ENCODE data around the gene ICOS. TPM values are rescaled to one million over a fixed set of nuclear protein-coding genes. Genes with fewer than 3 reads are reported as not detected.

Gene ICOS
- total RNA-seq, 4 donors from 2014 or later = 0.41 to 1.3 (median 0.60) TPM; not detected in 1

GRCh38 chr2:203971251-203971650 lies 34.7 kb downstream of the ICOS start:
- H3K4me3 ChIP-seq = no peak overlapping the region
- intact Hi-C loops (cut with DNase I; ENCODE audit: low total_unique reads) (no loop called here), in situ Hi-C loops (cut with MboI; ENCODE audit: low pct_ligation_motif_present in 1 of 4, low pct_unique_long_range_greater_than_20kb in 1 of 4, low sequenced_read_pairs in 3 of 4) (no loop called here)
- TF ChIP-seq CTCF (IDR thresholded peaks at IDR 0.05) (no peak), POLR2A (IDR thresholded peaks at IDR 0.05) (no peak), EP300 (IDR thresholded peaks at IDR 0.05; ENCODE audit: low read depth) (no peak), POLR2AphosphoS5 (IDR thresholded peaks at IDR 0.05) (no peak)
- no peak overlapping the region for H3K27ac ChIP-seq
- H3K36me3 ChIP-seq = no peaks in the 10 kb centered on the region
- no peaks in the 10 kb centered on the region for H3K27me3 ChIP-seq
- H3K4me1 ChIP-seq = no peaks in the 10 kb centered on the region
- DNase-seq = no peak
- WGBS, 2 donors (ENCODE audit: low coverage in 1 of 2) = 58 to 67% methylated on average over 3 to 5 of the region's 5 CpGs
- no peaks in the 10 kb centered on the region for H3K9me3 ChIP-seq

GRCh38 chr2:203972066-203972465 lies 35.5 kb downstream of the ICOS start:
- Histone ChIP-seq H3K9me3 (no peaks in the 10 kb centered on the region), H3K27me3 (no peaks in the 10 kb centered on the region), H3K4me1 (no peaks in the 10 kb centered on the region), H3K36me3 (no peaks in the 10 kb centered on the region), H3K27ac (no peak overlapping the region), H3K4me3 (no peak overlapping the region)
- intact Hi-C loops (cut with DNase I; ENCODE audit: low total_unique reads) = no loop called here
- no peak for DNase-seq
- in situ Hi-C loops (cut with MboI; ENCODE audit: low pct_ligation_motif_present in 1 of 4, low pct_unique_long_range_greater_than_20kb in 1 of 4, low sequenced_read_pairs in 3 of 4) = no loop called here
- TF ChIP-seq EP300 (IDR thresholded peaks at IDR 0.05; ENCODE audit: low read depth) = no peak
- no peak for TF ChIP-seq CTCF (IDR thresholded peaks at IDR 0.05)
- TF ChIP-seq POLR2AphosphoS5 (IDR thresholded peaks at IDR 0.05) = no peak
- no peak for TF ChIP-seq POLR2A (IDR thresholded peaks at IDR 0.05)

- WGBS, 2 donors (ENCODE audit: low coverage in 1 of 2) = 92 to 93% methylated on average over 2 of the region's 2 CpGs
- TF ChIP-seq CTCF (IDR thresholded peaks at IDR 0.05) (no peak), POLR2AphosphoS5 (IDR thresholded peaks at IDR 0.05) (no peak), POLR2A (IDR thresholded peaks at IDR 0.05) (no peak), EP300 (IDR thresholded peaks at IDR 0.05; ENCODE audit: low read depth) (no peak)
- H3K4me3 ChIP-seq = no peak overlapping the region
- no peaks in the 10 kb centered on the region for H3K36me3 ChIP-seq
- in situ Hi-C loops (cut with MboI; ENCODE audit: low pct_ligation_motif_present in 1 of 4, low pct_unique_long_range_greater_than_20kb in 1 of 4, low sequenced_read_pairs in 3 of 4) = no loop called here
- no peaks in the 10 kb centered on the region for H3K27me3 ChIP-seq
- DNase-seq = no peak
- intact Hi-C loops (cut with DNase I; ENCODE audit: low total_unique reads) = no loop called here
- H3K4me1 ChIP-seq = no peaks in the 10 kb centered on the region
- H3K9me3 ChIP-seq = no peaks in the 10 kb centered on the region
- H3K27ac ChIP-seq = no peak overlapping the region
These were observed 36.4 kb downstream of the ICOS start for GRCh38 chr2:203973000-203973399.

- WGBS, 2 donors (ENCODE audit: low coverage in 1 of 2) = 63 to 69% methylated on average over 3 of the region's 3 CpGs
- no peaks in the 10 kb centered on the region for H3K36me3 ChIP-seq
- no peaks in the 10 kb centered on the region for H3K27me3 ChIP-seq
- TF ChIP-seq POLR2A (IDR thresholded peaks at IDR 0.05) = no peak
- TF ChIP-seq CTCF (IDR thresholded peaks at IDR 0.05) = no peak
- no peak for TF ChIP-seq EP300 (IDR thresholded peaks at IDR 0.05; ENCODE audit: low read depth)
- no peak for TF ChIP-seq POLR2AphosphoS5 (IDR thresholded peaks at IDR 0.05)
- in situ Hi-C loops (cut with MboI; ENCODE audit: low pct_ligation_motif_present in 1 of 4, low pct_unique_long_range_greater_than_20kb in 1 of 4, low sequenced_read_pairs in 3 of 4) (no loop called here), intact Hi-C loops (cut with DNase I; ENCODE audit: low total_unique reads) (no loop called here)
- H3K9me3 ChIP-seq = no peaks in the 10 kb centered on the region
- H3K4me3 ChIP-seq = no peak overlapping the region
- DNase-seq = no peak
- no peak overlapping the region for H3K27ac ChIP-seq
- no peaks in the 10 kb centered on the region for H3K4me1 ChIP-seq
These were observed 37.1 kb downstream of the ICOS start for GRCh38 chr2:203973676-203974075.
